HG03045 (cell line): Measurements from ENCODE around the gene PLEKHM2.
"Not testable (repeated sequence)": the region's sequence is repeated elsewhere in the genome, so short reads cannot be mapped to it uniquely, and the experiment has no call there.

ENCODE experiments used
- ATAC-seq: cut with Tn5 transposase; IDR thresholded peaks from one replicate; pipeline ENCODE4 v1.9.1; 2021; ENCODE audit warnings: mild to moderate bottlenecking, moderate library complexity; ENCODE audit not compliant: unreplicated experiment

Gene PLEKHM2

DNA sequence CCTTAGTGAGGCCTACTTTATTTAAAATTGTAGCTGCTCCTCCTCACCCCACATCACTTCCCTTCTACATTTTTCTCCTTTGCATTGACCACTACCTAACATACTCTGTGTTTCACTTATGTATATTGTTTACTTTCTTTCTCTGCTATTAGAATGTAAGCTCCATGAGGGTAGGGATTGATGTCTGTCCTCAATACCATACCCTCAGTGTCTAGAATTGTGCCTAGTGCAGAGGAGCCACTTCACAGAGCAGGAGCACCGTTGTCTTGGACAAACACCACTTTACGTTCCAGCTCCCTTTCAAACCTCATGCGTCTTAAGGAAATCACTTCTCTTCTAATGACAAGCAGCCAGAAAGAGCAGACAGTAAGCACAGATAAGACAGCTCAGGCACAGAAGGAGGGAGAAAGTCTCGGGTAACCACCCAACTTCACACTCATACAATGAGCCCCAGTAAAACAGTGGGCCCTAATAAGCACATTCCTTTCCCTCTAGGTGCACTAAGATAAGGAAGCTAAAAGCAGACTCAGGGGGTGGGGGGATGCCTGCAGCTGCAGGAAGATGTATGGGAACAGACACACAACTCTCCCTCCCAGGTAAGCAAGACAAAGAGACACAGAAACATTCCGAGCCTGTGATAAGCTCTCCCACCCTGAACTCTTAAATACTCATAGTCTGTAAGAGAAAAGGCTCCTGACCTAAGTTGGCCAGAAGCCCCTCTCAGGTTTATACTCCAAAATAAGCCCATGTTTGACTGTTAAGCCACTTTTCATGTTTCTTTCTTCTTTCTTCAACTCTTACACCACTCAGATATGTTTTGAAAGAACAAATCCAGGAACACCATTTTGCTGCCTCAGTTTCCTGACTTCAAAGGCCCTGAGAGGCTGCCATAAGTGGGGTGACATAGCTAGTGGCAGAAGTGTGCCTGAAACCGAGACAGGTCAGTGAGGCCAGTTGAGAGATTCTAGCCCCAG, 7.1 kb upstream of the PLEKHM2 start:
- ATAC-seq = no peak

DNA sequence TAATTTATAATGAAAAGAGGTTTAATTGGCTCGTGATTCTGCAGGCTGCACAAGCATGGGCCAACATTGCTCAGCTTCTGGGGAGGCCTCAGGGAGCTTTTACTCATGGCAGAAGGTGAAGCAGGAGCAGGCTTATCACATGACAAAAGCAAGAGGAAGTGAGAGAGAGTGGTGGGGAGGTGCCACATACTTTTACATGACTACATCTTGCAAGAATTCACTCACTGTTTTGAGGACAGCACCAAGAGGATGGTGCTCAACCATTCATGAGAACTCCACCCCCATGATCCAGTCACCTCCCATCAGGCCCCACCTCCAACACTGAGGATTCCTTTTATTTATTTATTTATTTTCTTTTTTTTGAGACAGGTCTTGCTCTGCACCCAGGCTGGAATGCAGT, 5.5 kb upstream of the PLEKHM2 start:
- ATAC-seq = no peak

DNA sequence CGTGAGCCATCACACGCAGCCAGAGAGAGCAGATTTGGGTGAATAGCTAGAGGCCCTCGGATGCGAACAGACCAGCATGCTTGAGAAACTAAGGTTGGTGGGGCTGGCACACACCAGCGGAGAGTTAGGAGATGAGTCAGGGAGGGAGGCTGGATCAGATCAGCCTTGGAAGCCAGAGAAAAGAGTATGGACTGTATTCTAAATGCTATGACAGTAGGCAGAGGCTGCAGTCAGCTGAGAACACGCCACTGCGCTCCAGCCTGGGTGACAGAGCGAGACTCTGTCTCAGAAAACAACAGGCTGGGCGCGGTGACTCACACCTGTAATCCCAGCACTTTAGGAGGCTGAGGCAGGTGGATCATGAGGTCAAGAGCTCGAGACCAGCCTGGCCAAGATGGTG, 4.0 kb upstream of the PLEKHM2 start:
- no peak for ATAC-seq

- no peak for ATAC-seq
Observed at GRCh38 chr1:15680561-15681348, 3.4 kb upstream of the PLEKHM2 start.

DNA sequence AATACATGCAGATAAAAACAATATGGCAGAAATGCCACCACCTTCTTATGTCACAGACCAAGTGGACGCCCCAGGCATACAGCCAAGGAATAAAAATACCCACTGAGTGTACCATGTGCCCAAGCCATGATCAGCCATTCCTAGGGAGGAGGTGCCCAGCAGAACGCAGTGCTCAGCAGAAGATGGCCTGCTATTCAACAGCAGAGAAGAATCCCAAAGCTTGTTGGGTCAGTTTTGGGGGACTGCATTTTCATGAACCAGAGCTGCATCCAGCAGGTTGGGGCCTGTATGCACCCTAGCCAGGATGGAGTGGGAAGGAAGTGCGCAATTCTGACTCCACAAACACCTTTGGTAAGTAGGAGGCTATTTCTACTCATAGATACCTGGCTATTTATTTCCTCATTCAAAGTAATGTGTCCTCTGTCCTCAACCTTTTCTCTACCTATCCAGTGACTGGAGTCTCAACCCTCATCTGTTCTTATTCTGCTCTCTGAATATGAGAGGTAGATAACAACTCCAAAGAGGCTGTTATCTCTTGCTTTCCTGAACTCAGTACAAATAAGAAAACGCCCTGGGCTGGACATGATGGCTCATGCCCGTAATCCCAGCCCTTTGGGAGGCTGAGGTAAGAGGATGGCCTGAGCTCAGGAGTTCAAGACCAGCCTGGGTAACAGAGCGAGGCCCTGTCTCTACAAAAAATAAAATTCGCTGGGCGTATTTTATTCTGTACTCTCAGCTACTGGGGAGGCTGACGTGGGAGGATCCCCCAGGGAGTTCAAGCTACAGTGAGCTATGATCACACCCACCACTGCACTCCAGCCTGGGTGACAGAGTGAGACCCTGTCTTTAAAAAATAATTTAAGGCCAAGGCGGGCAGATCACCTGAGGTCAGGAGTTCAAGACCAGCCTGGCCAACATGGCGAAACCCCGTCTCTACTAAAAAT, 2.5 kb upstream of the PLEKHM2 start:
- ATAC-seq = no peak

DNA sequence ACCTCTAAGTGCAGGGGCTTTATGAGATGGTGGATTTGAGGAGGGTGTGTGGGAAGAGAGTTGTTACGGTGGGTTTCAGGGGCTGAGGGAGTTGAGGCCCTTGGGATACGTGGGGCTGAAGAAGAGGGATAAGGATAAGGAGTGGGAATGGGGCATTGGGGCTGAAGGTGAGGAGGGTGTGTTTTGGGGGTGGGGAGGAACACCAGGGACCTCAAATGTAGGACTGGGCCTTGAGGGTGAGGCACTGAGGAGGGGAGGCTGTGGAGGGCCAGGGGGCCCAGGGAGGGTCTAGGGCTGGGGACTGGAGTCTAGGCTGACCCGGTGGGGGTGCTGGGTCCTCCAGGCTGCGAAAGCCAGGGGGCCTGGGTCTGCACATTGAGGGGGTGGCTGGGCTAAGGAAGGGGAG, 1.2 kb upstream of the PLEKHM2 start:
- ATAC-seq = no peak

DNA sequence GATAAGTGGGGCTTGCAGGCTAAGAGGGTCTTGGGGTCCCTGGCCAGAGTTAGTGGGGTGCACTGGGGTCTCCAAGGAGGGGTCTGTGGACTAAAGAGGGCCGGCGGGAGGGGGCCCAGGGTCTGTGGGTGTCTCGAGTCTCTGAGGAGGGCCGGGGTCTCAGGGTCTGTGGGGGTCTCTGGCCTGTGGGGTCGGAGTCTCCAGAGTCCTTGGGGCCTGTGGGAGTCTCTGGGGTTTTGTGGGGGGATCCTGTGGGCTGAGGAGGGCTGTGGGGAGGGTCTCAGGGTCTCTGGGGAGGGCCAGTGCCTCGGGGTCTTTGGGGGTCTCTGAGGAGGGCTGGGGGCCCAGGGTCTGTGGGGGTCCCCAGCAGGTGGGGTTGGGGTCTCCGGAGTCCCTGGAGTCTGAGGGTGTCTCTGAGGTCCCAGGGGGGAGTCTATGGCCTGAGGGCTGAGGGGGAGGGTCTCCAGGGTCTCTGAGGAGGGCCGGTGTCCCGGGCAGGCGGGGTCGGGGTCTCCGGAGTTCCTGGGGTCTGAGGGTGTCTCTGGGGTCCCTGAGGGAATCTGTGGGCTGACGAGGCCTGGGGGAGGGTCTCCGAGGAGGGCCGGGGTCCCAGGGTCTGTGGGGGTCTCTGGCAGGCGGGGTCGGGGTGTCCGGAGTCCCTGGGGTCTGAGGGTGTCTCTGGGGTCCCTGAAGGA, 628 bp upstream of the PLEKHM2 start:
- ATAC-seq = no peak

- ATAC-seq = peak; percentile 33
Observed at GRCh38 chr1:15684468-15685291, 560 bp downstream of the PLEKHM2 start.

DNA sequence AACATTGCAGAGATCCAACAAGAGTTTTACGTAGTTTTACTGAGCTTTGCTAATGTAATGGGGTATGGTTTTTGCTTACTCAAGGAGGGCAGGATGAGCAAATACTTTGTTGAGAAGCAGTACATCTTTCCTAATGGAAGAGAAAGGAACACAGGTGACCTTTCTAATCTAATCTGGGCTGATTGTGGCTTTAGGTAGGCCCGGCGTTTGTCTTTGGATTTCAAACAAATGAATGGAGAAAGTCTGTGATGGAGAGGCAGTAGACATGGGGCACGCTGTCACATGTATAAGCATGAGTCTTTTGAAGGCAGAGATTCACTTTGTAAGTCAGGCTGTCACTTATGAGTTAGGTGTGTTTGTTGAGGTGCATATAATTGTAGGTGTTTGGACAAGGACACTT, 1.7 kb downstream of the PLEKHM2 start:
- ATAC-seq = no peak

- no peak for ATAC-seq
Observed at GRCh38 chr1:15687446-15687845, 3.3 kb downstream of the PLEKHM2 start.

DNA sequence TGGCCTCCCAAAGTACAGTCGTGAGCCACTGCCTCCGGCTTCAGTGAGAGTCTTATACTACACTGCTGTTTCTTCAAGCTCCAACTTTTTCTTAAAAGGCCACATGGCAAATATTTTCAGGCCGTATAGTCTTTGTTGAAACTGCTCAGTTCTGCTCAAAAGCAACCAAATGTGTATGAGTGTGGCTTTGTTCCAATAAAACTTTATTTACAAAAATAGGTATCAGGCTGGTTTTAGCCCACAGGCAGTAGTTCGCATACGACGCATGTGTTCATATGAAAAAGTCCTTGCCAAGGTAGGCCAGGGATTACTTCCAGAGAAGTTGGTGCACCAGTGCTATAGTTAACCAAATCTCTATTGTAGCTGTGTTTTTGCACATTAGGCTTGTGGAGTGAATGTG, 6.2 kb downstream of the PLEKHM2 start:
- ATAC-seq = no peak

DNA sequence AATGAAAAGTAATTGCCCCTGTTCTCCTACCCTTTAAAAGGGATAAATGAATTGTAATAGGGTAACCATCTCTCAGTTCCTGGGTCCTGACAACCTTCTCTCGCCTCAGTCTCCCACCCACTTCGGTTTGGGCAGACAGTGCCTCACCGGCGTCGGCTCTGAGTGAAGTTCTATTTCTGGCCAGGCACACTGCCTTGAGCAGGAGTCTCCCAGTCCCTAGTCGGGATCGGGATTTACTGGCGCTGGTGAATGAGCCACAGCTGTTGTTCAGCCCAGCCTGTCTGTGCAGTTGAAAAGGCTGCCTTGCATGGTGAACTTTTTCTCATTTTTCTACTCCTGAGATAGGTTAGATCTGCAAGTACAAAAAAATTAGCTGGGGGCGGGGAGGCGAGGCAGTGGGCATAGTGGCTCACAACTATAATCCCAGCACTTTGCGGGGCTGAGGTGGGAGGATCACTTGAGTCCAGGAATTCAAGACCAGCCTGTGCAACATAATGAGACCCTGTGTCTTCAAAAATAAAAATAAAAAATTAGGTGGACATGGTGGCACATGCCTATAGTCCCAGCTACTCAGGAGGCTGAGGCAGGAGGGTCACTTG, 7.4 kb downstream of the PLEKHM2 start:
- no peak for ATAC-seq

DNA sequence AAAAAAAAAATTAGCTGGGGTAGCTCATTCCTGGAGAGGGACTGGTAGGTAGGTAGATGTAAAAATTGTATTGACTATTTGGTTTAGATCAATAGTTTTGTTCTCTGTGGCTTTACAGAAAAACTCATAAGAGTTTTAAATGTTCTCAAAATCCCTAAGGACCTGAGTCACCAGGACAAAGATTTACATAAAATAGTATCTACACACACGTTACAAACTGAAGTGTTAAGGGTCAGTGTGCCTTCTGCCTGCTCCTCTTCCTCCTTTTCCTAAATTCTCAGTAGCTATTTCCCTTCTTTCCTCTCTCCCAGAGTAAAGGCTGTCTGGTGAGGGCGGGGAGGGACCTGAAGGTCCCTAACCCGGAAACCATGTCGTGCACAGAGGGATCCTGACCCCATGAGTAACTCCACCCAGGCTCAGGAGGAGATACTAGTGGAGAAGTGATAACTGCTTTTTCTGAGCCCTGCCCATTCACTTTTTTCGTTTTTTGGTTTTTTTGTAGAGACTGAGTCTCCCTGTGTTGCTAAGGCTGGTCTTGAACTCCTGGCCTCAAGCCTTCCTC, 8.1 kb downstream of the PLEKHM2 start:
- ATAC-seq = no peak

DNA sequence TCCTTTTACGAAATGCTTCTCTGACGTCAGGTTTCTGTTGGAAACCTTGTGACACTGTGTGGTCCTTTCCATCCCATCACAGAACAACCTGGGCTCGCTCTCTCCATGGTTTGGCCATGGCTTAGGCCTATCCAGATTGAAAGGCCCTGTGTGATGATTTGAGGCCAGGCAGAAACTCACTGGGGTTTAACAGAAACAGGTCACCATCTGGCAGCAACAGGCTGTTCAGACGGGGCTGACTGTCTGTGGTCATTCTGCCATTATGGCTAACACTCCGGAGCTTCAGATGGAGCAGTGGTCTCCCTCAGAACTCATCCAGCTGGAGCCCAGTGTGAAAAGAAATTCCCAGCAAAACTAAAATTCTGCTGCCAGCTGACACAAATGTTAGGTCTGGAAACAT, 9.3 kb downstream of the PLEKHM2 start:
- no peak for ATAC-seq

- peak; percentile 83 for ATAC-seq
Observed at GRCh38 chr1:15696956-15697521, 12.9 kb downstream of the PLEKHM2 start.

DNA sequence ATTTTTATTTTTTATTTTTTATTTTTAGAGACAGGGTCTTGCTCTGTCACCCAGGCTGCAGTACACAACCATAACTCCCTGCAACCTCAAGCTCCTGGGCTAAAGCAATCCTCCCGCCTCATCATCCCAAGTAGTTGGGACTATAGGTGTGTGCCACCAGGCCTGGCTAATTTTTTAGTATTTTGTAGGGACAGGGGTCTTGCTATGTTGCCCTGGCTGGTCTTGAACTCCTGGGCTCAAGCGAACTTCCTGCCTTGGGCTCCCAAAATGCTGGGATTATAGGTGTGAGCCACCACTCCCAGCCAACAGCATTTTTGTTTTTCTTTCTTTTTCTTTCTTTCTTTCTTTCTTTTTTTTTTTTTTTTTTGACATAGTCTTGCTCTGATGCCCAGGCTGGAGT, 14.1 kb downstream of the PLEKHM2 start:
- no peak for ATAC-seq

- not testable (repeated sequence) for ATAC-seq
Observed at GRCh38 chr1:15699321-15699720, 15.2 kb downstream of the PLEKHM2 start.

DNA sequence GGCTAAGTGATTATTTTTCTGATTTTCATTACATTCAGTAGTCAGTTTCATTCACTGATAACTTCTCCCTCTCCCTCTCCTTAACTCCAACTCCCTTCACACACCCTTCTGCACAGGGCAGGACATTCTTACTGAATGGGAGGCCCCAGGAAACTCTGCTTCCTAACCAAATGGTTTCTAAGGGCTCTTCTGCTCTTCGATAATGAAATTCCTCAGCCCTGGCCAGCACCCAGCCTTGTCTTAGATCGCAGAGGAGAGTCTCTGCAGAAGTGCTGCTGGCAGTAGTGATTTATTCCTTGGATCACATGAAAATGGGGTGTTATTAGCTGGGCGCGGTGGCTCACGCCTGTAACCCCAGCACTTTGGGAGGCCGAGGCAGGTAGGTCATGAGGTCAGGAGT, 16.4 kb downstream of the PLEKHM2 start:
- ATAC-seq = no peak
